Peyer's patch (tissue), 4 donors: Measurements from ENCODE around the gene C5AR2. TPM values are rescaled to one million over a fixed set of nuclear protein-coding genes. Genes with fewer than 3 reads are reported as not detected.
A peak's percentile ranks its signal among the peaks of the same experiment; 100 is the strongest.

Experiments
- DNase-seq, 3 donors: peaks; one replicate each; pipeline ENCODE4 v3.0.0-alpha.2; 2017 to 2019
- H3K27ac ChIP-seq, 4 donors: fragments of 200-600 bp; sonication (generic); one replicate each; pipeline ENCODE4 v1.5.1; 2016 to 2019
- H3K27me3 ChIP-seq, 2 donors: fragments of 200-600 bp; sonication (generic); one replicate each; pipeline ENCODE4 v1.5.1; 2019
- H3K36me3 ChIP-seq, 3 donors: fragments of 200-600 bp; sonication (generic); one replicate each; pipeline ENCODE4 v1.5.1; 2016 to 2019
- H3K4me1 ChIP-seq, 4 donors: fragments of 200-600 bp; sonication (generic); one replicate each; pipeline ENCODE4 v1.5.1; 2016 to 2019
- H3K4me3 ChIP-seq, 4 donors: fragments of 200-600 bp; sonication (generic); 1 replicate in 3 of 4; 2 replicates in 1 of 4; pipeline ENCODE4 v1.5.1; 2016 to 2019; ENCODE audit warnings: mild to moderate bottlenecking in 1 of 4
- H3K9me3 ChIP-seq, 4 donors: fragments of 200-600 bp; sonication (generic); one replicate each; pipeline ENCODE4 v1.5.1; 2016 to 2019; ENCODE audit warnings: mild to moderate bottlenecking in 1 of 4
- POLR2A ChIP-seq, 2 donors: fragments of 450-650 bp; IDR thresholded peaks; one replicate each; pipeline ENCODE4 v1.5.1; 2017; ENCODE audit warnings: antibody characterized with exemption in 2 of 2, mild to moderate bottlenecking in 2 of 2, moderate library complexity in 2 of 2
- total RNA-seq, 4 donors: library from RNA; depleted of rRNA; stranded (reverse); fragments of >200 nt; gene quantifications; one replicate each; pipeline ENCODE4 v1.1.0, GENCODE V29; 2016
- TF ChIP-seq, protein P1 (sequence below), 6 experiments: fragments of 450-650 bp in 4 of 6; fragments of 200-600 bp in 2 of 6; sonication (generic) in 1 of 6; IDR thresholded peaks; one replicate each; pipeline ENCODE4 v1.5.1; 2017 to 2019; ENCODE audit warnings: antibody characterized with exemption in 6 of 6, mild to moderate bottlenecking in 3 of 6, moderate library complexity in 1 of 6

The C5AR2 gene
- total RNA-seq, 4 donors from 2014 or later: 0.95 to 1.6 (median 1.4) TPM; not detected in 1

DNA sequence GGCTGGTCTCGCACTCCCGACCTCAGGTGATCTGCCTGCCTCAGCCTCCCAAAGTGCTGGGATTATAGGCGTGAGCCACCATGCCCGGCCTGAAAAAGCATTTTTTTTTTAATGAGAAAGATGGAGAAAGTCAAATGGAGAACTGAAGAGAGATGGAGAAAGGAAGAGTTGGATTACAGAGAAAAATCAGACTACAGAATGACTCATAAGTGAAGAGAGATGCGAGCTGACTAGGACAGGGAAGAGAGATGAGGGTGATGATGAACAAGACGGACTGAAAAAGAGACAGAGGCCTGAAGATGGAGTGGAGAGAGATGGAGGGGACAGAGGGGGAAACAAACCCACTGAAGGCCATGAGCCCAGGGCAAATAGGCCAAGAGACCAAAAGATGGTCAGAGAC lies 18.7 kb downstream of the C5AR2 start:
- Histone ChIP-seq H3K9me3 (no peaks in the 10 kb centered on the region), H3K27ac (no peak overlapping the region), H3K4me3 (no peak overlapping the region), H3K4me1 (peaks cover 0 to 22% (median 2%) of the 10 kb centered on the region in 4 donors), H3K27me3 (no peaks in the 10 kb centered on the region), H3K36me3 (peaks cover 0 to 30% (median 0%) of the 10 kb centered on the region in 3 donors)
- TF ChIP-seq POLR2A (IDR thresholded peaks at IDR 0.05): no peak
- TF ChIP-seq, protein P1, sequence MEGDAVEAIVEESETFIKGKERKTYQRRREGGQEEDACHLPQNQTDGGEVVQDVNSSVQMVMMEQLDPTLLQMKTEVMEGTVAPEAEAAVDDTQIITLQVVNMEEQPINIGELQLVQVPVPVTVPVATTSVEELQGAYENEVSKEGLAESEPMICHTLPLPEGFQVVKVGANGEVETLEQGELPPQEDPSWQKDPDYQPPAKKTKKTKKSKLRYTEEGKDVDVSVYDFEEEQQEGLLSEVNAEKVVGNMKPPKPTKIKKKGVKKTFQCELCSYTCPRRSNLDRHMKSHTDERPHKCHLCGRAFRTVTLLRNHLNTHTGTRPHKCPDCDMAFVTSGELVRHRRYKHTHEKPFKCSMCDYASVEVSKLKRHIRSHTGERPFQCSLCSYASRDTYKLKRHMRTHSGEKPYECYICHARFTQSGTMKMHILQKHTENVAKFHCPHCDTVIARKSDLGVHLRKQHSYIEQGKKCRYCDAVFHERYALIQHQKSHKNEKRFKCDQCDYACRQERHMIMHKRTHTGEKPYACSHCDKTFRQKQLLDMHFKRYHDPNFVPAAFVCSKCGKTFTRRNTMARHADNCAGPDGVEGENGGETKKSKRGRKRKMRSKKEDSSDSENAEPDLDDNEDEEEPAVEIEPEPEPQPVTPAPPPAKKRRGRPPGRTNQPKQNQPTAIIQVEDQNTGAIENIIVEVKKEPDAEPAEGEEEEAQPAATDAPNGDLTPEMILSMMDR (IDR thresholded peaks at IDR 0.05): no peak
- no peak for DNase-seq

DNA sequence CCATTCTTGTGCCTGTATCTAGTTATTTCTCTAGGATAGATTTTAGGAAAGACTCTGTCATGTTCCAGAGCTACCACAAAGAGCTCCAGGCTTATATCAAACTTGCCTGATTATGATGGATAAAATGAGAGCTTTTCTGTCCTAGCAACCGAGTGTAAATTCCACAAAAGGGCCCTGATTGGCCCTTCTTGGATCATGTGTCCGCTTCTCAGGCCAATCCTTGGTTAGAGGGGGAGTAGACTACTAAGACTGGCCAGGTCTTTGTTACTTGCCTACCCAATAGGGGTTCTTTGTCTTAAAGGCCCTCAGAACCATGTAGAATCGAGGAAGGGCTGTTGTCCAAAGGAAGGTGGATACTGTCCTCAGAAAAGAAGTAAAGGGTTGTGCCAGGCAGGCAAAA lies 19.6 kb downstream of the C5AR2 start:
- DNase-seq: no peak
- TF ChIP-seq, protein P1 (IDR thresholded peaks at IDR 0.05): no peak
- TF ChIP-seq POLR2A (IDR thresholded peaks at IDR 0.05): no peak

DNA sequence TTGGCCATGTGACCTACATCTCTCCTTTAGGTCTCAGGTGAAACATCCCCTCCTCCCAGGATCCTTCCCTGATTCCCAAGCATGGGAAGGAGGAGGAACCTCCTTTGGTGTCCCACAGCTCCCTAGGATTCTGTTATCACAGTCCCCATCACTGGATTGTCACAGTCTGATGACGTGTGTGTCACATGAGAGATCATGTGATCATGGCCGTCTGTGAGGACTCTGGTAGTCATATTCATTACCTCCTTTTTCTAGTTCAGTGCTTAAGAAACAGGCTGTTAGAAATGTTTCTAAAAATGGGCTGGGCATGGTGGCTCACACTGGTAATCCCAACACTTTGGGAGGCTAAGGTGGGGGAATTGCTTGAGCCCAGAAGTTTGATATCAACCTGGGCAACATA lies 20.1 kb downstream of the C5AR2 start:
- H3K4me1 ChIP-seq: peaks cover 0 to 22% (median 2%) of the 10 kb centered on the region in 4 donors
- H3K4me3 ChIP-seq: no peak overlapping the region
- TF ChIP-seq, protein P1 (IDR thresholded peaks at IDR 0.05): no peak
- TF ChIP-seq POLR2A (IDR thresholded peaks at IDR 0.05): no peak
- peaks cover 0 to 45% (median 0%) of the 10 kb centered on the region in 3 donors for H3K36me3 ChIP-seq
- DNase-seq: no peak
- no peaks in the 10 kb centered on the region for H3K27me3 ChIP-seq
- no peak overlapping the region for H3K27ac ChIP-seq
- H3K9me3 ChIP-seq: no peaks in the 10 kb centered on the region

More for the DNA sequence above, 19.6 kb downstream of the C5AR2 start:
- H3K4me1 ChIP-seq: peaks cover 0 to 22% (median 2%) of the 10 kb centered on the region in 4 donors
- no peak overlapping the region for H3K27ac ChIP-seq
- H3K27me3 ChIP-seq: no peaks in the 10 kb centered on the region
- H3K9me3 ChIP-seq: no peaks in the 10 kb centered on the region
- H3K4me3 ChIP-seq: no peak overlapping the region
- H3K36me3 ChIP-seq: peaks cover 0 to 40% (median 0%) of the 10 kb centered on the region in 3 donors

DNA sequence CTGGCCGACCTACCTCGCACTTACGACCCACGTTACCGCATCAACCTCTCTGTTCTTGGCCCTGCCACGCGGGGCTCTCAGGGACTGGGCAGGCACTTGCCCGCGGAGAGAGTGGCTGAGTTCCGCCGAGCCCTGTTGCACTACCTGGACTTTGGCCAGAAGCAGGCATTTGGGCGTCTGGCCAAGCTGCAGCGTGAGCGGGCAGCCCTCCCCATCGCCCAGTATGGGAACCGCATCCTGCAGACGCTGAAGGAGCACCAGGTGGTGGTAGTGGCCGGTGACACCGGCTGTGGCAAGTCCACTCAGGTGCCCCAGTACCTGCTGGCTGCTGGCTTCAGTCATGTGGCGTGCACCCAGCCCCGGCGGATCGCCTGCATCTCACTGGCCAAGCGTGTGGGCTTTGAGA lies 21.3 kb downstream of the C5AR2 start:
- no peak overlapping the region for H3K27ac ChIP-seq
- no peak overlapping the region for H3K4me3 ChIP-seq
- H3K27me3 ChIP-seq: no peaks in the 10 kb centered on the region
- TF ChIP-seq, protein P1 (IDR thresholded peaks at IDR 0.05): peak in 1 of 6 experiments; percentile 26
- TF ChIP-seq POLR2A (IDR thresholded peaks at IDR 0.05): no peak
- peaks cover 0 to 22% (median 2%) of the 10 kb centered on the region in 4 donors for H3K4me1 ChIP-seq
- peak in 2 of 3 donors; percentile 80 to 85 for DNase-seq
- no peaks in the 10 kb centered on the region for H3K9me3 ChIP-seq
- peaks cover 0 to 57% (median 0%) of the 10 kb centered on the region in 3 donors for H3K36me3 ChIP-seq

DNA sequence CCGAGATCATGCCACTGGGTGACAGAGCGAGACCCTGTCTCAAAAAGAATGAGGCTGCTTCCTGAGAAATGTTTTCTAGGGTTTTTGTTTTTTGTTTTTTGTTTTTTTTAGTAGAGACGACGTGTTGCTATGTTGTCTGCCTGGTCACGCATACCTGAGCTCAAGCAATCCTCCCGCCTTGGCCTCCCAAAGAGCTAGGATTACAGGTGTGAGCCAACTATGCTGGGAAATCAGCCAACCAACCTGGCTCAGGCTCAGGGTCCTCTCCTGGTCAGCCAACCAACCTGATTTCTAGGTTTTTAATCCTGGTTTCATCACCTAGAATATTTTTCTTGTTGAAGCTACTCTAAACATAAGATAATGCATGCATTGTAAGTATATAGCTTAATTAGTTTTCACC lies 24.9 kb downstream of the C5AR2 start:
- Histone ChIP-seq H3K4me1 (peaks cover 0 to 1% (median 0%) of the 10 kb centered on the region in 4 donors), H3K9me3 (no peaks in the 10 kb centered on the region), H3K27ac (no peak overlapping the region), H3K27me3 (no peaks in the 10 kb centered on the region), H3K36me3 (peaks cover 0 to 93% (median 0%) of the 10 kb centered on the region in 3 donors), H3K4me3 (no peak overlapping the region)
- TF ChIP-seq, protein P1 (IDR thresholded peaks at IDR 0.05): no peak
- TF ChIP-seq POLR2A (IDR thresholded peaks at IDR 0.05): no peak
- DNase-seq: no peak
